Activated CD8-positive, alpha-beta memory T cell treated with anti-CD3 and anti-CD28 coated beads for 1 hour (primary cell): ENCODE results near the gene NUP62.
"Not testable (repeated sequence)": the region's sequence is repeated elsewhere in the genome, so short reads cannot be mapped to it uniquely, and the experiment has no call there.

Experiments
- DNase-seq, 2 donors: peaks; one replicate each; pipeline ENCODE4 v3.0.0-alpha.2; 2020; ENCODE audit warnings: low read depth in 1 of 2; ENCODE audit errors: extremely low read depth in 1 of 2

NUP62 gene

DNA sequence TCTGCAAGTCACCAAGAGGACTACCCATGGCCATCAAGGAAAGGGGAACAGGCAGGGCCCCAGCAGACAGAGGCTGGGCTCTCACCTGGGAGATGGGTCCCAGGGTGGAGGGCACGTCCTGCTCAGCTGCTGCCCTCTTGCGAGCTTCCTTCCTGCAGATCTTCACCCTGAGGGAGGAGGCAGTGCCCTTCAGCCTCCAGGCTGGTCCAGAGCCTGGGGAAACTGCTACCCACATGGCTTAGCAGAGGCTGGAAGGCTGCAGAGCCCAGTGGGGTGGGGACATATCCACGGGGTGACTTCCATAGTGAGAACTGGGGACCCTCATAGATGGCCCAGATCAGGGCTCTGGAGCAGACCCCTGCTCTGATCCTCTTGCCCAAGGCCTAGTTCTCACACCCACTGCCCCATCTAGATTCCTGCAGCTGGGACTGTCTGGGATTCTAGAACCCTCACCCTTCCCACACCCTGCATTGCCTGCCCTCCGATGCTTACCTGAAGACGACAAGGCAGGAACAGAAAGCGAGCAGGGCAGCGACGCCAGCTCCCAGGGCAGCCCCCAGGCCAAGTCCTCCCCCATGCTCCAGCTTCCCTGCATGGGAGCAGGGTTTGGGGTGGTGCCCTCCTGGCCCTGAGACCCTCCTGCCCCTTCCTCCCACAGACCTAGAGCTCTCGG is 22.6 kb upstream of the NUP62 start:
- DNase-seq, result no peak

DNA sequence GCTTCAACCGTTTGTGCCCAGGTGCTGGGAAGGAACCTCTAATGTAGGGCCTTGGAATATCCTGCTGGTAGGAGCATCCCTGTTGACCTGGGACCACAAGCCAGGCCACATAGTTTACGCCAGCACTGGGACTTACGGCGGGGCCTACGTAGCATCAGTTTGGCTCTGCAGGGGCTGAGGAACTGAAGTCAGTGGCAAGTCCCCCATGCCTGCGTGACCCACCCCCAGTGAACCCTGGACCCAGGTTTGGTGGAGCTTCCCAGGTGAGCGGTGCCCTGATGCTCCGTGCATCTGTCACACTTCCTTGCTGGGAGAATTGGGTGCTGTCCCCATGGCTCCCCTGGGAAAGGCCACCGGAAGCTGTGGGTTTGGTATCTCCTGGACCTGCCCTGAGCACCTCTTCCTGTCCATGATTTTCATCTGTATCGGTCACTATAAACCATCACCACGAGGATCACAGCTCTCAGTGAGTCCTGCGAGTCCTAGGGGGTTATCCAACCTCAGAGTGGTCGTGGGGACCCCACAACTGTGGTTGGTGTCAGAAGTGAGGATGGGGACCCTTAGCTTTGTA is 21.7 kb upstream of the NUP62 start:
- DNase-seq, result no peak

DNA sequence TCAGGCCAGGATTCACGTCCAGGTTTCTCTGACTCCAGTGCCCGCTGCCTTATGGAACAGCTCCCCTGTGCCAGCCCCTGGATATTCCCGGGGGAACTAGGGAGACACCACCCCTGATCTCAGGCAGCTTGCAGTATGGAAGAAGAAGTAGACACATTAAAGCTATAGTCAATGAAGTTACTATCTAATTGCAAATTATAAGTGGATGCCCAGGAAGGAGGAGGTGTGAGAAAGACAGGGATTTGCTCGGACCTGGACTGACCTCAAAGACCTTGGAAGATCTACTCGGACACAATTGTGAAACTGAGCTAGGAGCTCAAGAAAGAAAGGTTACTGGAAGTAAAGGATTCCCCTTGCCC is 21.3 kb upstream of the NUP62 start:
- no peak for DNase-seq

DNA sequence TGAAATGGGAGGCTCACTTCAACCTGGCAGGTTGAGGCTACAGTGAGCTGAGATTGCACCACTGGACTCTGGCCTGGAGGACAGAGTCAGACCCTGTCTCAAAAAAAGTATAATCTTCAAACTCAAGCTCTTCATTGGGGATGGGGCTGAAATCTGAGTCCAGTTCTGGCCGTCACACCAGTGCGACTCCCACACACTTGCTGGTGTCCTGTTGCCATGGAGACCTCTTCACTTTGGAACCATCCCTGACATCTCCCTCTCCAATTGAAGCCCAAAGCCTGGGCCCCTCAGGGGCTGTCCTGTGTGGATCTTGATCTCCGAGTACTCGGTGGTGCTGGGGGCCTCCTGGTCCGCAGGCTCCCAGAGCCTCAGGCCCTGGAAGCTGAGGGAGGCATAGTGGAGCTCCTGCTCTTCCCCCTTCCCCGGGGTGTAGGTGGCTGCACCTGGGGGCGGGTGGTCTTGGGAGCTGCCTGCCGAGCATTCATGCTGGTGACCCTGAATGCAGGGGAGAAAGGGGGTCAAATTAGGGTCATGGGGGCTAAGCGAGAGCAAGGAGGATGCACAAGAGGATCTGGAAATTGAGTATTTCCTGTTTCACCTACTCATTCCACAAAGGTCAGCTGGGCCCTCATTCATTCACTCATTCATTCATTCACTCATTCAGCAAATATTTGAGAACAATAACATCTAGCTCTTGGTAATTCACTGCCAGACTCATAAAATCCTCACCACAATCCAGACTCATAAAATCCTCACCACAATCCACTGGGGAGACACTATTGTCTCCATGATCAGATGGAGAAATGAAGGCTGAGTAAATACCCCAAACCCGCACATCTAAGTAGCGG is 20.7 kb upstream of the NUP62 start:
- no peak for DNase-seq

DNA sequence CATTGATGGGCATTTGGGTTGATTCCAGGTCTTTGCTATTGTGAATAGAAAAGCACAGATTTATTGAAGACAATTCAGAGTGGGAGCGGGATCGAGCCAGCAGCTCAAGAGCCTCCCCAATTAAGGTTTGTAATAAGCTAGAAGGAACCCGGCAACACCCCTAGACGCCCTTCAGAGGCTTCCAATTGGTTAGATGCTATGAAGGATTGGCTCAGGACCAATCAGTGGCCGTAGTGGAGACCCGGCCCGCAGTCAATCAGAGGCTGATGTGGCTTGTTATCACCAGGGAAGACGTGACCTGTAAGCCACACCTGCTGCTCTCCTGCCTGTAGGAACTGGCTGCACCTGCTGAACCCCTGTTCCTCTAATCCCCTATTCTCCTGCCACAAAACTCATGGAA is 17.1 kb upstream of the NUP62 start:
- no peak for DNase-seq

DNA sequence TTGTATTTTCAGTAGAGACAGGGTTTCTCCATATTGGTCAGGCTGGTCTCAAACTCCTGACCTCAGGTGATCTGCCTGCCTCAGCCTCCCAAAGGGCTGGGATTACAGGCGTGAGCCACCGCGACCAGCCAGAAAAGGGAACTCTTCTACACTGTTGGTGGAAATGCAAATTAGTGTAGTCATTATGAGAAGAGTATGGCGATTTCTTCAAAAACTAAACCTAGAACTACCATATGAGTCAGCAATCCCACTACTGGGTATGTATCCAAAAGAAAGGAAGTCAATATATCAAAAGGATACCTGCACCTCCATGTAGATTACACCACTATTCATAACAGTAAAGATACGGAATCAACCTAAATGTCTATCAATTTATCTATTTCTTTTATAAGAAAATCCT is 15.3 kb upstream of the NUP62 start:
- not testable (repeated sequence) for DNase-seq

DNA sequence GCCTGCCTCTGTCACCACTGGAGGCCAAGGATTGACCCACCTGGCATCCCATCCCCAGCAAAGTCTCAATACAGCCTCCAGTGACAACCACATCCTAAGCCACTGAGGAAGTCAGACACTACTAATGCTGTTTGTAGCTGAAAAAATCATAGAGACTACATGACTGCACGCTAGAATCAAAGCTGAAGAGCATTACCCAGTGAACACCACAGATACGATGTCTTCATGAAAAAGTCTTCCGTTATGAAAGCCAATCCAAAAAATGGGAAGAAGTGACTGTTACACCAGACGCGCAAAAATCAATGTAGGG is 11.1 kb upstream of the NUP62 start:
- no peak for DNase-seq

DNA sequence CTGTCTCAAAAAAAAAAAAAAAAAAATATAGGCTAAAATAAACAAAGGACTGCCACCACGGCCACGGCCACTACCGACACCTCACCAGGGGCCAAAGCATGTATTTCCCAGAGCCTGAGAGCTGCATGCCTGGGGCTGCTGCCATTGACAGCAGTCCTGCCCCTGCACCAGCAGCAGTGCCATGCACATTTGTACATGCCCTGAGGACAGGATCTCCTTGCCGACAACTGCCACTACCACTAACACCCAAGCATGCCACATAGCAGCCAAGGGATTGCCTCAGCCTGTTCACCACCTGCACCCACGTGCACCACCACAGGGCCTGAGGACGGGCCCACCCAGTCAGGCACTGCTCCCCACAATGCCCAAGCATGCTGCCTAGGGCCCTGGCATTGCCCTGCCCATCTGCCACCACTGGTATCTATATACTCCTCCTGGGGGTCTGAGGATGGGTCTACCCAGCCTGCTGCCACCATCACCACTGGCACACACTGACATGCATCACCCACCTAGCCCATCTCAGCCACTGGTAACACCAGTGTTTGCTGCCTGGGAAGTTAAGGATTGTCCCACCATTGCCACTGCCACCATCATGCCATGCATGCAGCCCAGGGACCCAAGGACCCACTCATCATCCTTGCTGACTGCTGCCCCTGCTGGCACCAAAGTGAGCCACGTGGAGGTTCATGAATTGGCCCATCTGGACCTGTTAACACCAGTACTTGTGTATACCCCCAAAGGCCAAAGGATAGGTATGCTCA is 10.6 kb upstream of the NUP62 start:
- DNase-seq, result no peak

DNA sequence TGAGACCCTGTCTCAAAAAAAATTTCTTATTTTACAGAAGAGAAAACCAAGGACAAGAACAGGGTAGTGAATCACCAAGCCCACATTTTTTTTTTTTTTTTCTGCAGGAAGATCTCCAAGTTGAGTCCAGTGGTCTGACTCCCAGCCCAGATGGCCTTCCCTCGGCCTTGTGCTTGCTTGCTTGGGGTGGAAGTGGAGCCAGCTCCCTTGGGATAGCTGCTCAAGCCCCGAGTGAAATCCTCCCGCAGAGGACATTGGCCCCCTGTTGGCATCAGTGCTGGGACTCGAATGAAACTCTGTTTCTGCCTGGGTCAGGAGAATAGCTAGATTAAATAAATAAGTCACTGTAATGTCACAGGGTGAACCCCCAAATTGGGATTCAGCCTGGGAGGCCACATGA is 9.4 kb upstream of the NUP62 start:
- no peak for DNase-seq

DNA sequence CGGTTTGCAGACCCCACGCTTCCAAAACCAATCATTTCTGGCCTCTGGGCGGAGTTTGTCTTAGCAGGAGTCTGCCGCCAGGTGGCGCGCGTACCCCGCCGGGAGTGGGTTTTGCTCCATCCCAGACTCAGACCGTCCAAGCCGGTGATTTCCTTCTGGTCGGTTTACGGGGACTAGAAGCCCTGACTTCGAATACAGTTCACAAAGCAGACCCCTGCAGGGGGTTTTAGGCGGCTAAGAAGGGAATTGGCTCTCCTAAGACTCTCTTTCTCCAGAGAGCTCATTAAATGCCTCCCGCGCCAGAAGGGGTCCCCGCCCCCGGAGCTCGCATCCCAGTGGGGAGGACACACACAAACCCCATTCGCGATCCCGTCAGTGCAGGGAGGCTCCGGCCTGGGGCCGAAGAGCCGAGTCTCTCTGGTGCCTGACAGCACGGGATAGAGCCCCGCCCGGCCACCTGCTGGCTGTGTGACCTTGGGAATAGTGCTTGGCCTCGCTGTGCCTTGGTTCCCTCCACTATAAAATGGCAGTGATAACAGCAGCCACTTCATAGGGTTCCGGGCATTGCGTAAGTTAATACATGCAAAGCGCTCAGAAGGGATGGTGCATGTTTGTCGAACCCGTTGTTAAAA is 8.6 kb upstream of the NUP62 start:
- peak; percentile 42 to 72 for DNase-seq

DNA sequence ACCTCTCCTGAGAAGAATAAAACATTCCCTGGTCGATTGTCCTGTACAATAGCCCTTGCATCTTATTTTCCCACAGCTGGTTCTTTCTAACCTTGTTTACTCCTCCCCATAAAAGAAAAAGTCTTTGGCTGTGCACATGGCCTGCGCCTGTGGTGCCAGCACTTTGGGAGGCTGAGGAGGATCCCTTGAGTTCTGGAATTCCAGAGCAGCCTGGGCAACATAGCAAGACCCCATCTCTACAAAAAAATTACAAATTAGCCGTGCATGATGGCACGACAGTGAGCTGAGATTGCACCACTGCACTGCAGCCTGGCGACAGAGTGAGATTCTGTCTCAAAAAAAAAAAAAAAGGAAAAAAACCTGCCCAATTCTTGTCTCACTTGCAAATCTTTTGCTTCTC is 7.2 kb upstream of the NUP62 start:
- no peak for DNase-seq

DNA sequence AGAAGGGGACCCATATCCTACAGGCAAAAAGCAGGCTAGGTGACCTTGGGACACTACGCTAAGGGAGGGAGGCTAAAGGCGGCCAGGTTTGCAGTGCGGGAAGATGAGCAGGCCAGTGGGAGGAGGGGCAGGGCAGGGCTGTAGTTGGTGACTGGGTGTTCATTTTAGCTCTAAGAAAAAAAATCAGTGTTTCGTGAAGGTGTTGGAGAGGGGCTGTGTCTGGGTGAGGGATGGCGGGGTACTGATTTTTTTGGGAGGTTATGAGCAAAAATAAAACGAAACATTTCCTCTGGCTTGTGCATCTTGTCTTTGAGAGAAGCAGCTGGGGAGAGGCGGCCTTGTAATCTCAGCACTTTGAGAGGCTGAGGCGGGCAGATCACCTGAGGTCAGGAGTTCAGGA is 4.3 kb upstream of the NUP62 start:
- no peak for DNase-seq

DNA sequence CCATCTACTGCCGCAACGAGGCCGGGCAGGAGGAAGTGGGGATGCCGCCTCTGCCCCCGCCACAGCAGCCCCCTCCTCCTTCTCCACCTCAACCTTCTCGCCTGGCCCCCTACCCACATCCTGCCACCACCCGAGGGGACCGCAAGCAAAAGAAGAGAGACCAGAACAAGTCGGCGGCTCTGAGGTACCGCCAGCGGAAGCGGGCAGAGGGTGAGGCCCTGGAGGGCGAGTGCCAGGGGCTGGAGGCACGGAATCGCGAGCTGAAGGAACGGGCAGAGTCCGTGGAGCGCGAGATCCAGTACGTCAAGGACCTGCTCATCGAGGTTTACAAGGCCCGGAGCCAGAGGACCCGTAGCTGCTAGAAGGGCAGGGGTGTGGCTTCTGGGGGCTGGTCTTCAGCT is 3.4 kb upstream of the NUP62 start:
- no peak for DNase-seq

DNA sequence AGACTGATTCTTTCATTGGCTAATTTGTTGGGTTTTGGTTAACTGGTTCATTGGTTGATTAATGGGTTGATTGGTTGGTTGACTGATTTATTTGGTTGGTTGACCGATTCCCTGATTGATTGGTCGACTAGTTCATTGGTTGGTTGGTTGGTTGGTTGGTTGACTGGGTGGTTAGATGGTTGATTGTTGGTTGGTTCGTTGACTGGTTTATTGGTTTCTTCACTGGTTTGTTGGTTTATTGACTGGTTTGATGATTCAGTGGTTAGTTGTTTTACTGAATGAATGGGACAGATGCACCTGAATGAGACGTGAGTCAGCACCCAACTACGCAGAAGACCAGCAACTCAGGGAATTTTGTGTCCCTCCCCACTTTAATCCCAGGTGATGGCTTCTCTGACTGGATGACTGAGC is 2.7 kb upstream of the NUP62 start:
- no peak for DNase-seq

DNA sequence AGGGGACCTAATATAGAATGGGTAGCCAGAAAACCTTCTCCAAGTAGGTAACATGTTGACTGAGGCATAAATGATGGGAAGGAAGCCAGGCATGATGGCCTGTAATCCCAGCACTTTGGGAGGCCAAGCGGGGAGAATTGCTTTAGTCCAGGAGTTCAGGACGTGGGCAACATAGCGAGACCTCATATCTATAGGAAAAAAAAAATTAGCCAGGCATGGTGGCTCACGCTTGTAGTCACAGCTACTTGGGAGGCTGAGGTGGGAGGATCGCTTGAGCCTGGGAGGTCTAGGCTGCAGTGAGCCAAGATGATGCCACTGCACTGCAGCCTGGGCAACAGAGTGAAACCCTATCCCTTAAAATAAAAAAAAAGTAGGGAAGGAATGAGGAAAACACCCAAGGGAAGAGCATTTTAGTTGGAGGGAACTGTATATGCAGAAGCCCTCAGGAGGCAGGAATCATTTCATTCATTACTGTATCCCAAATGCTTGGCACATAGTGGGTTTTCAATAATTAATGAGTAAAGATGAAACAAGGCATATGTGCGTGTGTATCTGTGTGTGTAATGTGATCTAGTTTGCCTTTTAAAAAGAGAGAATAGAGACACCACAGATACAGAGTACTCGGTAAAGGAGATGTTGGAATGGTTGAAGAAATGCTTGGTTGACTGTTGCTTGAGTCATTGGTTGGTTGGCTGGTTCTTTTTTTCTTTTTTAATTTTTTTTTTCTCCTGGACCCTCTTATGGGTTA is 2.2 kb upstream of the NUP62 start:
- DNase-seq, result no peak

DNA sequence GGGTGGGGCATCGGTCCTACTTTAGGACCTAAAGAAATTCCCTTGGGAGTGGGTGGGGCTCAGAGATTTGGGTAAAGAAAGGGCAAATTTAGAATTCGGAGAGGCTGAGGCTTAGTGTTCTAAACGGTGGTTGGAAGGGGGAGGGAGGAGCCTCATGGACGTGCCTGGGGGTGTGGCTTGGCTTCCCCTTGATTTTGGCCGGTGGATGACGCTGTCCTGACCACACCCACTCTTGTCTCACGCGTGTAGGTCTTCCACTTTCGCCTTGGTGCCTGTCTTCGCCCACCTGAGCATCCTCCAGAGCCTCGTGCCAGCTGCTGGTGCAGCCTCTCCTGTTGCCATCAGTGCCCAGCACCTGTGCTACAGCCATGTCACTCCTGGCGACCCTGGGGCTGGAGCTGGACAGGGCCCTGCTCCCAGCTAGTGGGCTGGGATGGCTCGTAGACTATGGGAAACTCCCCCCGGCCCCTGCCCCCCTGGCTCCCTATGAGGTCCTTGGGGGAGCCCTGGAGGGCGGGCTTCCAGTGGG is 1.2 kb upstream of the NUP62 start:
- DNase-seq, result no peak

DNA sequence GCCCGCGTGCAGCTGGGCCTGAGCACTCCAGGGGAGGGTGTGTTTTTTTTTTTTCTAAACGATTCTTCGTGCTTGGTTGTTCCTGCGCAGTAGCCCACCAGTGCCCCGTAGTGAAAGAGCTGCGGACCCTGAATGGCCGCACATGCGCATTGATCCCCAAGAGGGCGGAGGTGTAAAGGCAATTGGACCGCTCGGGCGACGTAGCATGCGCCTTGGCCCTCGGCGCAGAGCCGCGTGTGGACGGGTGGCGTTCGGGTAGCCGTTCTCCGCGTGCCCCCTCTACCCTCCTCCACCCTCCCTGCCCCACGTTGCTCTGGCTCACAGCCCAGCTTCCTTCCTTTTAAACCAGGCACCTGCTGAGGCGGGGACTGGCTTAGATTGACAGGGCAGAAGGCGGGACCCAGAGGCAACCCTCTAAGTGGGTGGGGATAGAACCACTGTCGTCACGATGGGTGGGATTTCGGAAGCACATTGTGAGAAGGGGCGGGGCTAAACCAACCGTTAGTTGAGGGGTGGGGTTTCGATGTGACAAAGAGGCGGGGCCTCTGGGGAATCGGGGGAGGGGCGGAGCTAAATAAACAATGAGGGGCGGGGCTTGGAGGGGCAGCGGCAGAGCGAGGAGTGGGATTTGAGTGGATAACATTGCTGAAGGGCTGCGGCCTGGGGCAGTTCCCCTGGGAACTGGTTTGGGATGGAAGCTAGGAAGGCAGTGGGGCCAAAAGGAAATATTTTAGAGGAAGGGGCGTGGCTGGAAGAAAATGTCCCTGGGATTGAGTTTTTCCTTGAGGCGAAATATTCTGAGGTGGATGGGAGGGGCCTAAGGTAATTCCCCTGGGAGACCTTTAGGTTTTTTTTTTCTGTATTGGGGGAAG is 543 bp upstream of the NUP62 start:
- peak; percentile 80 to 87 for DNase-seq

DNA sequence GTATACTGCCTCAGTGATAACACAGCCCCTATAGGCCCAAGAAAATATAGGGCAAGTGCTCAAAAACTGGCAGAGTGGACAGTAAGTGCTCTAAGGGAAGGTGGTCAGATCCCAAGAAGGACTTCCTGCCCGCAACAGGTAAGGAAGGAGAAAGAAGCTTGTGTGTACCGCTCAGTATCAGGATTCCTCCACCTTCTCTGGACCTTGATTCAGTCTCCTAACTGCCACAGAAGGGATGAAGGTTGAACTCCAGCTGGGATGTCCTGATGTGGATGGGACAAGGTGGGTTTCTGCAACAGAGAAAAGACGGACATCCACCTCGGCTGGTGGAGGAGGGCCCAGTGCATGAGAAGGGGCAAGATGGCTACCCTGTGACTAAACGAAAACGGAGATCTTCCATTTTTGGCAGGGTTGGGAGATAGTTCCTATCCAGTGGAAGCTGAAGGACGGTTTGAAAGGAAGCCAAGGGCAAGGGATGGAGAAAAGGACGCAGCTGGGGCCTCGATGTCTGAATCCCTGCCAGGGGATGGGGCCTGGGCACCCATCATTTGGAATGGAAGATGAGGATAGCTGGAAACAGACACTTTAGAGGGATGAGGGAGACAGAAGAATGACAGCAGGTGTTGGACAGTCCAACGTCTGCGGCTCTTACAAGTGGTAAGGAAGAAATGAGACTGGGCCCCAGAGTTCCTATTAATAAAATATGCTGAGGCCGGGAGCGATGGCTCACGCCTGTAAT is 1.6 kb downstream of the NUP62 start:
- DNase-seq, result no peak

DNA sequence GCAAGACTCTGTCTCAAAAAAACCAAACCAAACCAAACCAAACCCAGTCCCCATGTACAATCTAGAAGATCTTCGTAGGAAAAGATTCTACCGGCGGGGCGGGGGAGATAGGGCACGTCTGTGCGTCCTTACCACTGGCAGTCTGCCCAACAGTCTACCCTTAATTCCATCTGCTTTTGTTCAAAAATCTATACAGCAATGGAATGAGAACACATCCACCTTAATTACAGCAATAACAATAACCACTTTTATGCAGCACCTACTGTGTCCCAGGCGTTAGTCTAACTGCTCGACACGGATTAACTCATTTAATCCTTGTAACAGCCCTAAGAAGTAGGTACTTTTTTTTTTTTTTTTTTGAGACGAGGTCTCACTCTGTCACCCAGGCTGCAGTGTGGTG is 2.8 kb downstream of the NUP62 start:
- DNase-seq, result no peak
